DOHH2 (cell line): ENCODE measurements around the gene TKT.

Source experiments
- H3F3A ChIP-seq: fragments of 200-600 bp; sonication (generic), shearing (Covaris generic); 2 replicates; pipeline ENCODE4 v1.6.0; 2016; ENCODE audit warnings: antibody characterized with exemption, mild to moderate bottlenecking; ENCODE audit not compliant: control insufficient read depth, insufficient read depth
- H3K27ac ChIP-seq: fragments of 200-600 bp; sonication (generic); 2 replicates; pipeline ENCODE4 v1.5.1; 2014; ENCODE audit warnings: low read depth, mild to moderate bottlenecking, low read length, moderate library complexity
- H3K27me3 ChIP-seq: fragments of 200-600 bp; sonication (generic); 2 replicates; pipeline ENCODE4 v1.6.1; 2014; ENCODE audit warnings: mild to moderate bottlenecking, low read length, mixed read lengths; ENCODE audit not compliant: control insufficient read depth
- H3K36me3 ChIP-seq: fragments of 200-600 bp; sonication (generic); 2 replicates; pipeline ENCODE4 v1.6.1; 2014; ENCODE audit warnings: mild to moderate bottlenecking, low read length, moderate library complexity, mixed read lengths; ENCODE audit not compliant: control insufficient read depth
- H3K4me1 ChIP-seq: fragments of 200-600 bp; sonication (generic); 2 replicates; pipeline ENCODE4 v1.6.1; 2014; ENCODE audit warnings: mild to moderate bottlenecking, low read length, mixed read lengths; ENCODE audit not compliant: control insufficient read depth
- H3K4me2 ChIP-seq: fragments of 200-600 bp; sonication (generic); 2 replicates; pipeline ENCODE4 v1.6.0; 2014; ENCODE audit warnings: mild to moderate bottlenecking, low read length, moderate library complexity
- H3K4me3 ChIP-seq: fragments of 200-600 bp; sonication (generic); 2 replicates; pipeline ENCODE4 v1.5.1; 2014; ENCODE audit warnings: mild to moderate bottlenecking, low read length, mixed read lengths
- H3K79me2 ChIP-seq: fragments of 200-600 bp; sonication (generic); 2 replicates; pipeline ENCODE4 v1.6.1; 2014; ENCODE audit warnings: mild to moderate bottlenecking, low read length, mixed read lengths; ENCODE audit not compliant: control insufficient read depth
- H3K9me2 ChIP-seq: fragments of 200-600 bp; sonication (generic); replicated peaks from 2 replicates; pipeline ENCODE4 v1.6.1; 2014; ENCODE audit warnings: mild to moderate bottlenecking, low read length, mixed read lengths; ENCODE audit not compliant: control insufficient read depth
- H3K9me3 ChIP-seq: fragments of 200-600 bp; sonication (generic); 2 replicates; pipeline ENCODE4 v1.6.1; 2014; ENCODE audit warnings: antibody characterized with exemption, low read length, mixed read lengths; ENCODE audit not compliant: control insufficient read depth, insufficient read depth
- H4K20me1 ChIP-seq: fragments of 200-600 bp; sonication (generic); 2 replicates; pipeline ENCODE4 v1.6.0; 2014; ENCODE audit warnings: low read depth, mild to moderate bottlenecking, antibody characterized with exemption, low read length, moderate library complexity; ENCODE audit not compliant: control insufficient read depth, insufficient read depth
- CTCF ChIP-seq: fragments of 200-600 bp; sonication (generic); IDR thresholded peaks from one replicate; pipeline ENCODE4 v1.5.1; 2014; ENCODE audit warnings: antibody characterized with exemption, mild to moderate bottlenecking, low read depth, low read length; ENCODE audit not compliant: poor library complexity, severe bottlenecking
- EZH2phosphoT487 ChIP-seq: fragments of 200-600 bp; sonication (generic); IDR thresholded peaks from 2 replicates; pipeline ENCODE4 v1.6.1; 2017; ENCODE audit warnings: borderline replicate concordance, mild to moderate bottlenecking, antibody characterized with exemption, low read length, moderate library complexity, mixed read lengths

TKT gene

GRCh38 chr3:53239800-53240199, 16.0 kb downstream of the TKT start:
- no peaks in the 10 kb centered on the region for H3K9me3 ChIP-seq
- H3K4me2 ChIP-seq, result no peak overlapping the region
- H3K27me3 ChIP-seq, result no peaks in the 10 kb centered on the region
- no peak for TF ChIP-seq EZH2phosphoT487
- no peak for TF ChIP-seq CTCF
- no peak overlapping the region for H3K4me3 ChIP-seq
- no peaks in the 10 kb centered on the region for H3K4me1 ChIP-seq
- H3K27ac ChIP-seq, result no peak overlapping the region
- peaks cover 21% of the 10 kb centered on the region for H4K20me1 ChIP-seq
- H3K79me2 ChIP-seq, result peaks cover 53% of the 10 kb centered on the region
- peaks cover 93% of the 10 kb centered on the region for H3K36me3 ChIP-seq
- no peaks in the 10 kb centered on the region for H3K9me2 ChIP-seq
- no peaks in the 10 kb centered on the region for H3F3A ChIP-seq

DNA sequence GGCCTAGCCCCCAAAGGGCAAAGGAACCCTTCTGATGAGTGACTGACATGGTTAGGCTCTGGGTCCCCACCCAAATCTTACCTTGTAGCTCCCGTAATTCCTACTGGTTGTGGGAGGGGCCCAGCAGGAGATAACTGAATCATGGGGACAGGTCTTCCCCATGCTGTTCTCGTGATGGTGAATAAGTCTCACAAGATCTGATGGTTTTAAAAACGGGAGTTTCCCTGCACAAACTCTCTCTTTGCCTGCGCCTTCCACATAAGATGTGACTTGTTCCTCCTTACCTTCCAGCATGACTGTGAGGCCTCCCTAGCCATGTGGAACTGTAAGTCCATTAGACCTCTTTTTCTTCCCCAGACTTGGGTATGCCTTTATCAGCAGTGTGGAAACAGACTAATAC, 16.9 kb downstream of the TKT start:
- H3K27me3 ChIP-seq, result no peaks in the 10 kb centered on the region
- peaks cover 16% of the 10 kb centered on the region for H4K20me1 ChIP-seq
- no peaks in the 10 kb centered on the region for H3F3A ChIP-seq
- peaks cover 44% of the 10 kb centered on the region for H3K79me2 ChIP-seq
- no peaks in the 10 kb centered on the region for H3K4me1 ChIP-seq
- no peak for TF ChIP-seq CTCF
- no peak for TF ChIP-seq EZH2phosphoT487
- no peaks in the 10 kb centered on the region for H3K9me3 ChIP-seq
- peaks cover 93% of the 10 kb centered on the region for H3K36me3 ChIP-seq
- no peak overlapping the region for H3K4me2 ChIP-seq
- no peak overlapping the region for H3K4me3 ChIP-seq
- H3K27ac ChIP-seq, result no peak overlapping the region
- H3K9me2 ChIP-seq, result no peaks in the 10 kb centered on the region

DNA sequence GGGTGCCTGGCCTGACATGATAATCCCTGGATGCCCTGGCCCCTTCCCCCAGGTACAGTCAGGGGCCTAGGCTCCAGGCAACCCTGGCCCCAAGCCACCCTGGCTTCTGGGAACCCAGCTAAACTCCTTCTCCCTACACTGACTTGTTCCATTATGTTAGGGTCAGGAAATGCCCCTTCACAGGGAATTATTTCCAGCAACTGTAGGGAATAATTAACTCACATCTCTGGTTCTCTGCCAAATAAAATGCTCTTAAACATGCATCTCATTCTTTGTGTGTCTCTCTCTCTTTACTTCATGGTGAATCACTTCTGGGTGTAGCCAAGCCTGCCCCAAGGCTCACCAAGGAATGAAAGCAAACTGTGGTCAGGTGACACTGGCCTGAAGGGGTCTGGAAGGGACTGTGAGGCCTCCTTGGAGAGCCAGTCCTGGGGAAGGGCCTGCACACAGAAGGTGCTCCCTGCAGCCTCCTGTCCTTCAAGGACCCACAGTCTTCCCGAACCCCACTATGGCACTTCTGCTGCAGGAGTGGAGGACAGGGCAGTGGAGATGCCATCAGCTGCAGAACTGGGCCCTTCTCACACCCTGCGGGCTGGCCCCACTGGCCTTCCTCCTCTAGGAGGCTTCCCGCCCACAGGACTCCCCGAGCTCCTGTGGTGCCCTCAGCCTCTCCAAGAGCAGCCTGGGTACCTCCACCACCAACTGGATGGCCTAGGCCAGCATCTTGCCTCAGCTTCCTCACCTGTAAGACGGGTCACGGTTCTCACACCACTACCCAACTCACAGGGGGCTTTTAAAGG, 17.6 kb downstream of the TKT start:
- peaks cover 11% of the 10 kb centered on the region for H4K20me1 ChIP-seq
- H3K79me2 ChIP-seq, result peaks cover 37% of the 10 kb centered on the region
- H3K27ac ChIP-seq, result no peak overlapping the region
- no peaks in the 10 kb centered on the region for H3K4me1 ChIP-seq
- no peaks in the 10 kb centered on the region for H3K9me2 ChIP-seq
- H3K27me3 ChIP-seq, result no peaks in the 10 kb centered on the region
- no peak overlapping the region for H3K4me2 ChIP-seq
- no peaks in the 10 kb centered on the region for H3K9me3 ChIP-seq
- TF ChIP-seq EZH2phosphoT487, result no peak
- no peak for TF ChIP-seq CTCF
- 0 out of 2 replicates have a peak, but pooled peaks cover 2% of the 10 kb centered on the region for H3F3A ChIP-seq
- H3K4me3 ChIP-seq, result no peak overlapping the region
- peaks cover 93% of the 10 kb centered on the region for H3K36me3 ChIP-seq
